B cell (primary cell): ENCODE measurements around the gene JMJD6. TPM values are rescaled to one million over a fixed set of nuclear protein-coding genes. Genes with fewer than 3 reads are reported as not detected.

ENCODE experiments used
- ATAC-seq: fragments of 200-7000 bp; cut with Tn5 transposase; one replicate; pipeline ENCODE4 v1.10.0; 2021; ENCODE audit warnings: low read depth, mild to moderate bottlenecking, moderate number of reproducible peaks, moderate library complexity
- CTCF ChIA-PET: fragments of 350-600 bp; sonication (Branson Sonifier 250); formaldehyde crosslinking; loops from one replicate; lab custom pipeline; 2021; ENCODE audit warnings: antibody characterized with exemption, inconsistent platforms; lab: Charles Lee
- POLR2A ChIA-PET: fragments of 350-600 bp; sonication (Branson Sonifier 250); formaldehyde crosslinking; loops from one replicate; lab custom pipeline; 2021; ENCODE audit warnings: antibody characterized with exemption; lab: Charles Lee
- DNase-seq: peaks from one replicate; pipeline ENCODE4 v3.0.0; 2013
- H2AFZ ChIP-seq: 2 replicates; pipeline ENCODE4 v1.6.1; 2012; ENCODE audit warnings: mild to moderate bottlenecking, low read depth, low read length; ENCODE audit not compliant: insufficient read depth, poor library complexity, severe bottlenecking
- H3K27ac ChIP-seq, 2 donors: 1 replicate in 1 of 2; 2 replicates in 1 of 2; pipeline ENCODE4 v1.5.1; 2012 to 2013; ENCODE audit warnings: low read length in 2 of 2, mild to moderate bottlenecking in 2 of 2, moderate library complexity in 1 of 2
- H3K27me3 ChIP-seq, 4 experiments: fragments of 200-600 bp in 1 of 4; sonication (generic) in 1 of 4; replicated peaks in 1 of 4; 1 replicate in 2 of 4; 2 replicates in 2 of 4; pipeline versions ENCODE4 v1.6.1 to v1.7.0; 2013 to 2016; ENCODE audit warnings: low read length in 3 of 4, mild to moderate bottlenecking in 2 of 4, mixed read lengths in 1 of 4, moderate library complexity in 1 of 4; ENCODE audit not compliant: insufficient read depth in 4 of 4, control insufficient read depth in 3 of 4; ENCODE audit errors: control extremely low read depth in 1 of 4
- H3K36me3 ChIP-seq, 2 experiments: replicated peaks in 1 of 2; 1 replicate in 1 of 2; 2 replicates in 1 of 2; pipeline versions ENCODE4 v1.6.1 to v1.7.1; 2013; ENCODE audit warnings: low read length in 1 of 2; ENCODE audit not compliant: insufficient read depth in 2 of 2, control insufficient read depth in 1 of 2; ENCODE audit errors: control extremely low read depth in 1 of 2, extremely low read depth in 1 of 2
- H3K4me1 ChIP-seq, 2 donors: fragments of 200-600 bp in 1 of 2; sonication (generic) in 1 of 2; 1 replicate in 1 of 2; 2 replicates in 1 of 2; pipeline versions ENCODE4 v1.5.1 to v1.6.1; 2013 to 2017; ENCODE audit warnings: low read length in 2 of 2; ENCODE audit not compliant: control insufficient read depth in 2 of 2, insufficient read depth in 2 of 2
- H3K4me2 ChIP-seq: replicated peaks from 2 replicates; pipeline ENCODE3; 2012; ENCODE audit warnings: mild to moderate bottlenecking, low read depth, low read length; ENCODE audit not compliant: poor library complexity, severe bottlenecking
- H3K4me3 ChIP-seq, 5 experiments: fragments of 200-600 bp in 1 of 5; sonication (generic) in 1 of 5; 1 replicate in 3 of 5; 2 replicates in 2 of 5; pipeline versions ENCODE4 v1.5.1 to v1.7.0; 2011 to 2016; ENCODE audit warnings: low read length in 4 of 5, mild to moderate bottlenecking in 4 of 5, low read depth in 2 of 5, control low read depth in 1 of 5, moderate library complexity in 1 of 5; ENCODE audit not compliant: insufficient read depth in 1 of 5; ENCODE audit errors: control extremely low read depth in 1 of 5, extremely low read depth in 1 of 5
- H3K79me2 ChIP-seq: fragments of 200-600 bp; sonication (generic); one replicate; pipeline ENCODE4 v1.6.0; 2016; ENCODE audit warnings: low read length; ENCODE audit not compliant: control insufficient read depth, insufficient read depth
- H3K9ac ChIP-seq: fragments of 200-600 bp; sonication (generic); 2 replicates; pipeline ENCODE4 v1.6.1; 2017; ENCODE audit warnings: mild to moderate bottlenecking, low read length, moderate library complexity
- H3K9me3 ChIP-seq, 3 donors: one replicate each; pipeline versions ENCODE4 v1.6.1 to v1.7.1; 2013; ENCODE audit warnings: low read length in 2 of 3; ENCODE audit not compliant: control insufficient read depth in 2 of 3, insufficient read depth in 1 of 3; ENCODE audit errors: control extremely low read depth in 1 of 3
- H4K20me1 ChIP-seq: 2 replicates; pipeline ENCODE4 v1.6.0; 2012; ENCODE audit warnings: mild to moderate bottlenecking, low read length; ENCODE audit not compliant: insufficient read depth, control insufficient read depth, poor library complexity, severe bottlenecking
- H3K27ac Mint-ChIP-seq: one replicate; pipeline ENCODE4 v1.8.0; 2021; ENCODE audit warnings: mixed read lengths
- H3K27me3 Mint-ChIP-seq: one replicate; pipeline ENCODE4 v1.8.0; 2021; ENCODE audit warnings: mixed read lengths
- H3K4me1 Mint-ChIP-seq: one replicate; pipeline ENCODE4 v1.8.0; 2021; ENCODE audit warnings: mixed read lengths
- H3K4me3 Mint-ChIP-seq: one replicate; pipeline ENCODE4 v1.8.0; 2021; ENCODE audit warnings: mixed read lengths
- H3K9me3 Mint-ChIP-seq: one replicate; pipeline ENCODE4 v1.8.0; 2022; ENCODE audit warnings: mixed read lengths; ENCODE audit not compliant: insufficient read depth
- EZH2 ChIP-seq: IDR thresholded peaks from 2 replicates; pipeline ENCODE4 v1.6.1; 2012; ENCODE audit warnings: borderline replicate concordance, low read depth, mild to moderate bottlenecking, moderate library complexity, low read length; ENCODE audit not compliant: insufficient read depth, poor library complexity, severe bottlenecking
- WGBS: methylation state at CpG from one replicate; pipeline ENCODE4 v1.1.5; 2013; ENCODE audit warnings: missing lambda C conversion rate; ENCODE audit not compliant: insufficient coverage; 5-methylcytosine and 5-hydroxymethylcytosine counted together
- intact Hi-C: fragments of 100-400 bp; cut with micrococcal nuclease; formaldehyde crosslinking; loops from one replicate; pipeline ENCODE4 v1.10.0; 2022
- polyA plus RNA-seq: library from polyadenylated mRNA; depleted of rRNA; stranded (reverse); fragments of >200 nt; gene quantifications from 2 replicates; pipeline ENCODE4 v1.2.3, GENCODE V29; 2012
- total RNA-seq, 2 donors: library from RNA; stranded (reverse); fragments of 120-200 nt in 1 of 2; gene quantifications; 1 replicate in 1 of 2; 2 replicates in 1 of 2; pipeline versions ENCODE4 v1.2.3 to v1.2.4, GENCODE V29; 2013 to 2022
- TF ChIP-seq, protein P1 (sequence below): fragments of 200-600 bp; IDR thresholded peaks from one replicate; pipeline ENCODE4 v1.8.0; 2022; ENCODE audit warnings: antibody characterized with exemption, mild to moderate bottlenecking

JMJD6 gene
- total and polyA plus RNA-seq, 2 donors (not counting 1 experiment from before 2014, with no cell fraction given): 38.2 to 45.0 TPM

- H3K4me1 ChIP-seq: peaks cover 10 to 18% of the 10 kb centered on the region in 2 donors
- 100% methylated on average over 2 of the region's 3 CpGs for WGBS
- no peak overlapping the region for H3K27ac ChIP-seq
- TF ChIP-seq EZH2: no peak
- TF ChIP-seq, protein P1, sequence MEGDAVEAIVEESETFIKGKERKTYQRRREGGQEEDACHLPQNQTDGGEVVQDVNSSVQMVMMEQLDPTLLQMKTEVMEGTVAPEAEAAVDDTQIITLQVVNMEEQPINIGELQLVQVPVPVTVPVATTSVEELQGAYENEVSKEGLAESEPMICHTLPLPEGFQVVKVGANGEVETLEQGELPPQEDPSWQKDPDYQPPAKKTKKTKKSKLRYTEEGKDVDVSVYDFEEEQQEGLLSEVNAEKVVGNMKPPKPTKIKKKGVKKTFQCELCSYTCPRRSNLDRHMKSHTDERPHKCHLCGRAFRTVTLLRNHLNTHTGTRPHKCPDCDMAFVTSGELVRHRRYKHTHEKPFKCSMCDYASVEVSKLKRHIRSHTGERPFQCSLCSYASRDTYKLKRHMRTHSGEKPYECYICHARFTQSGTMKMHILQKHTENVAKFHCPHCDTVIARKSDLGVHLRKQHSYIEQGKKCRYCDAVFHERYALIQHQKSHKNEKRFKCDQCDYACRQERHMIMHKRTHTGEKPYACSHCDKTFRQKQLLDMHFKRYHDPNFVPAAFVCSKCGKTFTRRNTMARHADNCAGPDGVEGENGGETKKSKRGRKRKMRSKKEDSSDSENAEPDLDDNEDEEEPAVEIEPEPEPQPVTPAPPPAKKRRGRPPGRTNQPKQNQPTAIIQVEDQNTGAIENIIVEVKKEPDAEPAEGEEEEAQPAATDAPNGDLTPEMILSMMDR: no peak
- ATAC-seq (no peak), DNase-seq (no peak)
- no peak overlapping the region for H3K4me3 ChIP-seq
- H2AFZ ChIP-seq: no peak overlapping the region
- Mint-ChIP-seq H3K27me3 (peaks cover 5% of the 10 kb centered on the region), H3K4me1 (peaks cover 25% of the 10 kb centered on the region), H3K27ac (no peak overlapping the region), H3K9me3 (no peaks in the 10 kb centered on the region), H3K4me3 (peak overlapping the region; percentile 92)
- no peaks in the 10 kb centered on the region for H4K20me1 ChIP-seq
- CTCF ChIA-PET: no interaction called here
- POLR2A ChIA-PET: no interaction called here
- H3K79me2 ChIP-seq: no peaks in the 10 kb centered on the region
- peaks cover 0 to 12% (median 0%) of the 10 kb centered on the region in 3 donors for H3K9me3 ChIP-seq
- intact Hi-C loops: loop anchor here (5.0 kb wide), 1 partner anchor 146 kb away; no protein-coding TSS in a partner anchor
- H3K27me3 ChIP-seq: peaks cover 0 to 6% (median 0%) of the 10 kb centered on the region in 4 experiments
- H3K4me2 ChIP-seq: peak overlapping the region; percentile 73
- no peak overlapping the region for H3K9ac ChIP-seq
- no peaks in the 10 kb centered on the region for H3K36me3 ChIP-seq
These were observed 53.5 kb downstream of the JMJD6 start for GRCh38 chr17:76672892-76673291.

DNA sequence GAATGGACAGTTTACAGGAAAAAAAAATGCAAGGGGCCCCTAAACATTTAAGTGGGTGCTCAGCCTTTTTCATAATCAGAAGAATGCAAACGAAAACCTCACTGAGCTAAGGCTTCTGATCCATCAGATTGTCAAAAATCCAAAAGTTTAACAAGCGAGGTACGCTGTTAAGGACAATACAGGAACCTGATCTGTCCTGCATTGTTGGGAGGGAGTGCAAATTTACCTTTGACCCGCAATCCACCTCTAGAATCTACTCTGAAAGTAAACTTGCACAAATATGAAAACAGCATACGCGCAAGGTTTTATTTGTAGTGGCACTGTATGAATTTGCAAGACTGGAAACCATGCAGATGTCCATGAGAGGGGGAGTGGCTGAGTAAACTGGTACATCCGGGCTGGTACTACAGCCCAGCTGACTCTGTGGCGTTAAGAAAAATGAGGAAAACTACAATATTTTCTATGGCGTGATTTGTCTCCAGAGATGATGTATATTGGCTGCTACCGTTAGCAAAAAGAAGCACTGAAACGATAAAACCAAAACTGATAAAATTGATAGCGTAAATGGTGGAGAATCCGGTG, 54.0 kb downstream of the JMJD6 start:
- Histone ChIP-seq H3K27me3 (peaks cover 0 to 3% (median 0%) of the 10 kb centered on the region in 4 experiments), H3K4me1 (peaks cover 10 to 18% of the 10 kb centered on the region in 2 donors), H3K79me2 (no peaks in the 10 kb centered on the region), H3K4me3 (peak overlapping the region; percentile 66 to 92 (median 84)), H3K4me2 (peak overlapping the region; percentile 73), H3K9ac (peak overlapping the region; percentile 80), H2AFZ (peak overlapping the region; percentile 90), H4K20me1 (no peaks in the 10 kb centered on the region), H3K27ac (peak overlapping the region; percentile 74 to 81), H3K9me3 (peaks cover 0 to 12% (median 0%) of the 10 kb centered on the region in 3 donors), H3K36me3 (no peaks in the 10 kb centered on the region)
- Mint-ChIP-seq H3K4me3 (peak overlapping the region; percentile 92), H3K4me1 (peaks cover 25% of the 10 kb centered on the region), H3K27me3 (peaks cover 6% of the 10 kb centered on the region), H3K27ac (peak overlapping the region; percentile 93), H3K9me3 (no peaks in the 10 kb centered on the region)
- TF ChIP-seq, protein P1: no peak
- TF ChIP-seq EZH2: no peak
- intact Hi-C loops: loop anchor here (5.0 kb wide), 1 partner anchor 145 kb away; no protein-coding TSS in a partner anchor
- ATAC-seq (no peak), DNase-seq (no peak)
- CTCF ChIA-PET: interaction anchor here (0.6 to 1.5 kb wide), 5 partner anchors 9 to 415 kb away, joined by 3 to 7 read pairs (median 4); no protein-coding TSS in a partner anchor
- POLR2A ChIA-PET: interaction anchor here (1.3 kb wide), 1 partner anchor 62 kb away, joined by 3 read pairs; no protein-coding TSS in a partner anchor
- 87% methylated on average over 9 of the region's 13 CpGs for WGBS
